PFSK-1 (cell line): ENCODE results near the gene OGDHL.

ENCODE experiments used
- FOXP2 ChIP-seq: optimal IDR thresholded peaks from 2 replicates; pipeline ENCODE3; 2011; ENCODE audit warnings: borderline replicate concordance, control low read depth, inconsistent platforms; ENCODE audit not compliant: insufficient read depth; ENCODE audit errors: extremely low read length, extremely low read depth
- POLR2AphosphoS5 ChIP-seq: IDR thresholded peaks from 2 replicates; pipeline ENCODE4 v1.6.1; 2012; ENCODE audit warnings: low read depth, mild to moderate bottlenecking, control low read depth, low read length, moderate library complexity
- REST ChIP-seq, 2 experiments: IDR thresholded peaks; 2 replicates each; pipeline versions ENCODE4 v1.6.1 to v1.8.0; 2011 to 2012; ENCODE audit warnings: low read depth in 2 of 2, low read length in 2 of 2, control low read depth in 1 of 2, inconsistent platforms in 1 of 2, mild to moderate bottlenecking in 1 of 2, moderate library complexity in 1 of 2; ENCODE audit not compliant: insufficient read depth in 1 of 2
- SIN3A ChIP-seq: IDR thresholded peaks from 2 replicates; pipeline ENCODE4 v1.6.1; 2012; ENCODE audit warnings: mild to moderate bottlenecking, low read length, moderate library complexity, borderline replicate concordance; ENCODE audit not compliant: insufficient read depth
- TAF1 ChIP-seq: IDR thresholded peaks from 2 replicates; pipeline ENCODE4 v1.6.1; 2012; ENCODE audit warnings: low read length, control low read depth, borderline replicate concordance; ENCODE audit not compliant: insufficient read depth

Gene OGDHL

GRCh38 chr10:49707585-49707984, 54.5 kb downstream of the OGDHL start:
- no peak for TF ChIP-seq POLR2AphosphoS5
- no peak for TF ChIP-seq TAF1
- TF ChIP-seq FOXP2 = no peak
- no peak for TF ChIP-seq REST (IDR thresholded peaks at IDR 0.05; ENCODE audit: insufficient read depth in 1 of 2, low read depth in 2 of 2, low read length in 2 of 2)
- TF ChIP-seq SIN3A = no peak

GRCh38 chr10:49700997-49701396, 61.1 kb downstream of the OGDHL start:
- TF ChIP-seq SIN3A (no peak), REST (IDR thresholded peaks at IDR 0.05; ENCODE audit: insufficient read depth in 1 of 2, low read depth in 2 of 2, low read length in 2 of 2) (no peak), TAF1 (no peak), POLR2AphosphoS5 (no peak), FOXP2 (no peak)

- TF ChIP-seq SIN3A = no peak
- no peak for TF ChIP-seq FOXP2
- TF ChIP-seq TAF1 = no peak
- TF ChIP-seq POLR2AphosphoS5 = no peak
- no peak for TF ChIP-seq REST (IDR thresholded peaks at IDR 0.05; ENCODE audit: insufficient read depth in 1 of 2, low read depth in 2 of 2, low read length in 2 of 2)
Measured at GRCh38 chr10:49700211-49700610, 61.9 kb downstream of the OGDHL start.

GRCh38 chr10:49698679-49699078, 63.4 kb downstream of the OGDHL start:
- TF ChIP-seq SIN3A = no peak

- TF ChIP-seq POLR2AphosphoS5 (no peak), TAF1 (no peak), FOXP2 (no peak), SIN3A (no peak), REST (IDR thresholded peaks at IDR 0.05; ENCODE audit: insufficient read depth in 1 of 2, low read depth in 2 of 2, low read length in 2 of 2) (no peak)
Measured at GRCh38 chr10:49696311-49696710, 65.8 kb downstream of the OGDHL start.

- no peak for TF ChIP-seq TAF1
- TF ChIP-seq FOXP2 = no peak
- TF ChIP-seq SIN3A = no peak
- TF ChIP-seq POLR2AphosphoS5 = no peak
- TF ChIP-seq REST (IDR thresholded peaks at IDR 0.05; ENCODE audit: insufficient read depth in 1 of 2, low read depth in 2 of 2, low read length in 2 of 2) = no peak
Measured at GRCh38 chr10:49694466-49694865, 67.7 kb downstream of the OGDHL start.
